ENCODE results near the gene ANGPT4. TPM values are rescaled to one million over a fixed set of nuclear protein-coding genes. Genes with fewer than 3 reads are reported as not detected.

Gene ANGPT4
- polyA plus RNA-seq, 1 of the 3 experiments (the other 2 are of a cell fraction), result not detected

- H3K36me3 ChIP-seq (replicated peaks in 1 of 2; ENCODE audit: control insufficient read depth in 1 of 2, insufficient read depth in 2 of 2, low read length in 1 of 2), result no peaks in the 10 kb centered on the region
- CTCF ChIA-PET, result interaction anchor here (1.1 to 1.6 kb wide), 4 partner anchors 19 to 74 kb away, joined by 3 to 4 read pairs (median 4); no protein-coding TSS in a partner anchor
- no peaks in the 10 kb centered on the region for H3K9me3 ChIP-seq
- TF ChIP-seq, protein P1, sequence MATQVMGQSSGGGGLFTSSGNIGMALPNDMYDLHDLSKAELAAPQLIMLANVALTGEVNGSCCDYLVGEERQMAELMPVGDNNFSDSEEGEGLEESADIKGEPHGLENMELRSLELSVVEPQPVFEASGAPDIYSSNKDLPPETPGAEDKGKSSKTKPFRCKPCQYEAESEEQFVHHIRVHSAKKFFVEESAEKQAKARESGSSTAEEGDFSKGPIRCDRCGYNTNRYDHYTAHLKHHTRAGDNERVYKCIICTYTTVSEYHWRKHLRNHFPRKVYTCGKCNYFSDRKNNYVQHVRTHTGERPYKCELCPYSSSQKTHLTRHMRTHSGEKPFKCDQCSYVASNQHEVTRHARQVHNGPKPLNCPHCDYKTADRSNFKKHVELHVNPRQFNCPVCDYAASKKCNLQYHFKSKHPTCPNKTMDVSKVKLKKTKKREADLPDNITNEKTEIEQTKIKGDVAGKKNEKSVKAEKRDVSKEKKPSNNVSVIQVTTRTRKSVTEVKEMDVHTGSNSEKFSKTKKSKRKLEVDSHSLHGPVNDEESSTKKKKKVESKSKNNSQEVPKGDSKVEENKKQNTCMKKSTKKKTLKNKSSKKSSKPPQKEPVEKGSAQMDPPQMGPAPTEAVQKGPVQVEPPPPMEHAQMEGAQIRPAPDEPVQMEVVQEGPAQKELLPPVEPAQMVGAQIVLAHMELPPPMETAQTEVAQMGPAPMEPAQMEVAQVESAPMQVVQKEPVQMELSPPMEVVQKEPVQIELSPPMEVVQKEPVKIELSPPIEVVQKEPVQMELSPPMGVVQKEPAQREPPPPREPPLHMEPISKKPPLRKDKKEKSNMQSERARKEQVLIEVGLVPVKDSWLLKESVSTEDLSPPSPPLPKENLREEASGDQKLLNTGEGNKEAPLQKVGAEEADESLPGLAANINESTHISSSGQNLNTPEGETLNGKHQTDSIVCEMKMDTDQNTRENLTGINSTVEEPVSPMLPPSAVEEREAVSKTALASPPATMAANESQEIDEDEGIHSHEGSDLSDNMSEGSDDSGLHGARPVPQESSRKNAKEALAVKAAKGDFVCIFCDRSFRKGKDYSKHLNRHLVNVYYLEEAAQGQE (IDR thresholded peaks at IDR 0.05; ENCODE audit: low read depth, low read length), result no peak
- no peak for TF ChIP-seq NRF1 (IDR thresholded peaks at IDR 0.05; ENCODE audit: low read depth, low read length)
- no peak for TF ChIP-seq MEF2A (IDR thresholded peaks at IDR 0.05; ENCODE audit: borderline replicate concordance, low read depth)
- no peaks in the 10 kb centered on the region for H3K9me2 ChIP-seq
- no peak overlapping the region for H3K4me3 ChIP-seq (ENCODE audit: low read depth in 2 of 2, low read length in 1 of 2)
- peaks cover 0 to 15% of the 10 kb centered on the region in 2 experiments; a peak in 1 of 4 replicates for H3K4me1 ChIP-seq (ENCODE audit: control insufficient read depth in 1 of 2, insufficient read depth in 2 of 2, low read depth in 1 of 2, low read length in 1 of 2)
- H3K27ac ChIP-seq (ENCODE audit: low read depth in 2 of 2, low read length in 1 of 2), result no peak overlapping the region
- no peak overlapping the region for H3K9ac ChIP-seq
- H3K27me3 ChIP-seq (ENCODE audit: insufficient read depth), result no peaks in the 10 kb centered on the region; the same call in 1 of the 2 replicates
- no peaks in the 10 kb centered on the region for H3K79me2 ChIP-seq (ENCODE audit: insufficient read depth)
- POLR2A ChIA-PET, result no interaction called here
- WGBS (ENCODE audit: low lambda C conversion rate), result 14% methylated on average over 2 of the region's 10 CpGs
- no peak for DNase-seq
- H2AFZ ChIP-seq (ENCODE audit: low read depth), result no peak overlapping the region
- no peak overlapping the region for H3K4me2 ChIP-seq
- no peaks in the 10 kb centered on the region for H3F3A ChIP-seq (replicated peaks; ENCODE audit: insufficient read depth)
- H4K20me1 ChIP-seq (ENCODE audit: insufficient read depth), result no peaks in the 10 kb centered on the region
Observed at GRCh38 chr20:889932-890463, 26.1 kb downstream of the ANGPT4 start.

- no peak overlapping the region for H2AFZ ChIP-seq (ENCODE audit: low read depth)
- no peaks in the 10 kb centered on the region; the same call in 1 of the 2 replicates for H3K27me3 ChIP-seq (ENCODE audit: insufficient read depth)
- H4K20me1 ChIP-seq (ENCODE audit: insufficient read depth), result no peaks in the 10 kb centered on the region
- H3K79me2 ChIP-seq (ENCODE audit: insufficient read depth), result no peaks in the 10 kb centered on the region
- no peak overlapping the region for H3K4me2 ChIP-seq
- no peaks in the 10 kb centered on the region for H3K9me3 ChIP-seq
- H3K36me3 ChIP-seq (replicated peaks in 1 of 2; ENCODE audit: control insufficient read depth in 1 of 2, insufficient read depth in 2 of 2, low read length in 1 of 2), result no peaks in the 10 kb centered on the region
- POLR2A ChIA-PET, result no interaction called here
- DNase-seq, result no peak
- H3K4me1 ChIP-seq (ENCODE audit: control insufficient read depth in 1 of 2, insufficient read depth in 2 of 2, low read depth in 1 of 2, low read length in 1 of 2), result peaks cover 0 to 15% of the 10 kb centered on the region in 2 experiments; a peak in 1 of 4 replicates
- no peak overlapping the region for H3K9ac ChIP-seq
- CTCF ChIA-PET, result interaction anchor here (0.6 to 1.3 kb wide), 4 partner anchors 19 to 1096 kb away, joined by 3 to 4 read pairs (median 4); no protein-coding TSS in a partner anchor
- no peak overlapping the region for H3K4me3 ChIP-seq (ENCODE audit: low read depth in 2 of 2, low read length in 1 of 2)
- H3F3A ChIP-seq (replicated peaks; ENCODE audit: insufficient read depth), result no peaks in the 10 kb centered on the region
- WGBS (ENCODE audit: low lambda C conversion rate), result 41% methylated on average over 5 of the region's 5 CpGs
- no peaks in the 10 kb centered on the region for H3K9me2 ChIP-seq
- no peak overlapping the region for H3K27ac ChIP-seq (ENCODE audit: low read depth in 2 of 2, low read length in 1 of 2)
- TF ChIP-seq PBX3 (IDR thresholded peaks at IDR 0.05) (no peak), EP300 (IDR thresholded peaks at IDR 0.05; ENCODE audit: borderline replicate concordance in 1 of 2, low read depth in 1 of 2, low read length in 1 of 2) (no peak), RAD21 (IDR thresholded peaks at IDR 0.05; ENCODE audit: low read length) (no peak), ZBTB33 (IDR thresholded peaks at IDR 0.05; ENCODE audit: borderline replicate concordance, low read depth) (no peak), TEAD4 (IDR thresholded peaks at IDR 0.05; ENCODE audit: borderline replicate concordance, insufficient read depth) (no peak), FOXM1 (IDR thresholded peaks at IDR 0.05; ENCODE audit: low read depth) (no peak), MEF2A (IDR thresholded peaks at IDR 0.05; ENCODE audit: borderline replicate concordance, low read depth) (no peak), RXRA (IDR thresholded peaks at IDR 0.05; ENCODE audit: borderline replicate concordance, low read depth) (no peak), MXI1 (IDR thresholded peaks at IDR 0.05; ENCODE audit: low read depth, low read length) (no peak)
- TF ChIP-seq, protein P1 (IDR thresholded peaks at IDR 0.05; ENCODE audit: low read depth, low read length), result no peak
- TF ChIP-seq, protein P2, sequence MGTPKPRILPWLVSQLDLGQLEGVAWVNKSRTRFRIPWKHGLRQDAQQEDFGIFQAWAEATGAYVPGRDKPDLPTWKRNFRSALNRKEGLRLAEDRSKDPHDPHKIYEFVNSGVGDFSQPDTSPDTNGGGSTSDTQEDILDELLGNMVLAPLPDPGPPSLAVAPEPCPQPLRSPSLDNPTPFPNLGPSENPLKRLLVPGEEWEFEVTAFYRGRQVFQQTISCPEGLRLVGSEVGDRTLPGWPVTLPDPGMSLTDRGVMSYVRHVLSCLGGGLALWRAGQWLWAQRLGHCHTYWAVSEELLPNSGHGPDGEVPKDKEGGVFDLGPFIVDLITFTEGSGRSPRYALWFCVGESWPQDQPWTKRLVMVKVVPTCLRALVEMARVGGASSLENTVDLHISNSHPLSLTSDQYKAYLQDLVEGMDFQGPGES (IDR thresholded peaks at IDR 0.05; ENCODE audit: low read depth, low read length), result no peak
Observed at GRCh38 chr20:889106-889505, 27.0 kb downstream of the ANGPT4 start.
